ENCODE measurements around the gene KRT85. TPM values are rescaled to one million over a fixed set of nuclear protein-coding genes. Genes with fewer than 3 reads are reported as not detected.

Gene KRT85
- total RNA-seq, 2 donors from 2014 or later, result not detected

- no peak overlapping the region for H3K27ac Mint-ChIP-seq
- H3K9me3 Mint-ChIP-seq, result no peaks in the 10 kb centered on the region
- no peak for ATAC-seq
- no peaks in the 10 kb centered on the region for H3K36me3 Mint-ChIP-seq
- peaks cover 4 to 6% of the 10 kb centered on the region in 2 donors for H3K27me3 Mint-ChIP-seq
- no peak overlapping the region for H3K4me3 Mint-ChIP-seq
- no peak for DNase-seq (ENCODE audit: low spot score)
- peaks cover 0 to 6% of the 10 kb centered on the region in 2 donors for H3K4me1 Mint-ChIP-seq (ENCODE audit: low read depth in 2 of 2)
Observed at GRCh38 chr12:52402873-52403540, 35.7 kb upstream of the KRT85 start.

DNA sequence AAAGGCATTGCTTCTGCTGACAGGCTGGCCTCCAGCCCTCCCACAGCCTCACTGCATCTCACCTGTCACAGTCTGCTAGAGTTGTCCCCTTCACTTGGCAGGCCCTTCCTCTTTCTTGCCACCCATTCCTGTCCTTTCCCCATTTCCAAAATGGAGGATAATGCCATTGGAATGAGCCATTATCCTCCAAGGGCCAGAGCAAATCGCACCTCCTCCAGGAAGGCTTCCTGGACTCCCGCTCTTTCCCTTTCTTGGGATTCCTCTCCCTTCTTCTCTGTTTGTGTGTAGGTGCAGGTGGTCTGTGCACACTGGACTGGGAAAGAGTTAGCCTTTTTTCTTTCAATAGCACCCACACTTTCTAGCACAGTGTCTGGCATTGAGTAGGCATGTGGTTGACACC is 35.1 kb upstream of the KRT85 start:
- H3K4me1 Mint-ChIP-seq (ENCODE audit: low read depth in 2 of 2), result peaks cover 0 to 6% of the 10 kb centered on the region in 2 donors
- peaks cover 4 to 10% of the 10 kb centered on the region in 2 donors for H3K27me3 Mint-ChIP-seq
- H3K27ac Mint-ChIP-seq, result no peak overlapping the region
- no peaks in the 10 kb centered on the region for H3K9me3 Mint-ChIP-seq
- ATAC-seq (no peak), DNase-seq (ENCODE audit: low spot score) (no peak)
- no peaks in the 10 kb centered on the region for H3K36me3 Mint-ChIP-seq
- no peak overlapping the region for H3K4me3 Mint-ChIP-seq

GRCh38 chr12:52401926-52402325 is 34.6 kb upstream of the KRT85 start:
- DNase-seq (ENCODE audit: low spot score) (no peak), ATAC-seq (no peak)
- Mint-ChIP-seq H3K9me3 (no peaks in the 10 kb centered on the region), H3K4me1 (ENCODE audit: low read depth in 2 of 2) (peaks cover 0 to 6% of the 10 kb centered on the region in 2 donors), H3K27me3 (peaks cover 8 to 15% of the 10 kb centered on the region in 2 donors), H3K4me3 (no peak overlapping the region), H3K27ac (no peak overlapping the region), H3K36me3 (no peaks in the 10 kb centered on the region)

DNA sequence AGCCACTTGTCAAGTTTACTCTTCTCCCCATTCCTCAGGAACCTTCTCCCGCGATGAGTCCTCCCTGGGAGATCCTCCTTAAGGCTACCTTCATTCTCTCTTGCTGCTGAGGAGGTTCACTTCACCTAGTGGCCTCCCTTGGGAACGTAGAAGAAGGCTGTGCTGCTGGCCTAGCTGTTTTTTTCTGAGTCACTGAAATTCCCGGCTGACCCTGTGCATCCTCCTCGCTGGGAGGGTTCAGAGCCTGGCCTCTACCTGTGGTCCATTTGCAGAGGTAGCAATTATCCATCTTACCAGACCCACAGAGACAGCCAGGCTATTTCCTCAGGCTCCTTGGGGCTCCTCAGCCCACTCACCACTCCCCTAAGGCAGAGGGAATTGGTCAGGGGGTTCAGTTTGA is 34.2 kb upstream of the KRT85 start:
- no peaks in the 10 kb centered on the region for H3K9me3 Mint-ChIP-seq
- no peak overlapping the region for H3K27ac Mint-ChIP-seq
- H3K36me3 Mint-ChIP-seq, result no peaks in the 10 kb centered on the region
- ATAC-seq, result no peak
- peaks cover 9 to 19% of the 10 kb centered on the region in 2 donors for H3K27me3 Mint-ChIP-seq
- H3K4me1 Mint-ChIP-seq (ENCODE audit: low read depth in 2 of 2), result peaks cover 0 to 6% of the 10 kb centered on the region in 2 donors
- no peak overlapping the region for H3K4me3 Mint-ChIP-seq
- no peak for DNase-seq (ENCODE audit: low spot score)

GRCh38 chr12:52400906-52401305 is 33.6 kb upstream of the KRT85 start:
- H3K4me3 Mint-ChIP-seq, result no peak overlapping the region
- no peak overlapping the region for H3K27ac Mint-ChIP-seq
- H3K36me3 Mint-ChIP-seq, result no peaks in the 10 kb centered on the region
- peaks cover 0 to 6% of the 10 kb centered on the region in 2 donors for H3K4me1 Mint-ChIP-seq (ENCODE audit: low read depth in 2 of 2)
- ATAC-seq (no peak), DNase-seq (ENCODE audit: low spot score) (no peak)
- no peaks in the 10 kb centered on the region for H3K9me3 Mint-ChIP-seq
- peaks cover 9 to 19% of the 10 kb centered on the region in 2 donors for H3K27me3 Mint-ChIP-seq

GRCh38 chr12:52399756-52400155 is 32.5 kb upstream of the KRT85 start:
- Mint-ChIP-seq H3K36me3 (no peaks in the 10 kb centered on the region), H3K4me3 (no peak overlapping the region), H3K9me3 (no peaks in the 10 kb centered on the region), H3K27me3 (peaks cover 9 to 19% of the 10 kb centered on the region in 2 donors), H3K4me1 (ENCODE audit: low read depth in 2 of 2) (peaks cover 0 to 6% of the 10 kb centered on the region in 2 donors), H3K27ac (no peak overlapping the region)
- DNase-seq (ENCODE audit: low spot score), result no peak
- no peak for ATAC-seq

- ATAC-seq, result no peak
- Mint-ChIP-seq H3K27me3 (peaks cover 9 to 19% of the 10 kb centered on the region in 2 donors), H3K27ac (no peak overlapping the region), H3K9me3 (no peaks in the 10 kb centered on the region), H3K4me1 (ENCODE audit: low read depth in 2 of 2) (peaks cover 0 to 6% of the 10 kb centered on the region in 2 donors), H3K4me3 (no peak overlapping the region), H3K36me3 (no peaks in the 10 kb centered on the region)
- no peak for DNase-seq (ENCODE audit: low spot score)
Observed at GRCh38 chr12:52398176-52398575, 30.9 kb upstream of the KRT85 start.

DNA sequence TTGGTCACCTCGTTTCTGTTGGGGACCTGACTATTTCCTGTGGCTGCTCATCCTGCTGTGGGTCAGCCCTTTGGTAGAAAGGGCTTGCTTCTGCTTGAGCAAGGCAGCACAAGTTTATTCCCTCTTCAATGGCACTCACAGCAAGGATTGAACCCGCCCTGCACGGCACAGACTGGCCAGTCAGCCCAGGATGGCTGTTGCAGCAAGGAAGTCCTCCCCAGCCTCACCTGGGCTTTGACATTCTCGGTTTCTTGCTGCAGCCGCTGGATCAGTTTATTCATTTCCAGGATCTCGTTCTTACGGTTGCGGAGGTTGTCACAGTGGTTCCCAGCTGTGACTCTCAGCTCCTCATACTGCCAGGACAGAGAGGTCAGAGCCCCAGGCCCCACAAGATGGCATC is 29.4 kb upstream of the KRT85 start:
- ATAC-seq (no peak), DNase-seq (ENCODE audit: low spot score) (no peak)
- Mint-ChIP-seq H3K4me1 (ENCODE audit: low read depth in 2 of 2) (peaks cover 0 to 3% of the 10 kb centered on the region in 2 donors), H3K27me3 (peaks cover 11 to 19% of the 10 kb centered on the region in 2 donors), H3K9me3 (no peaks in the 10 kb centered on the region), H3K27ac (no peak overlapping the region), H3K4me3 (no peak overlapping the region), H3K36me3 (no peaks in the 10 kb centered on the region)

DNA sequence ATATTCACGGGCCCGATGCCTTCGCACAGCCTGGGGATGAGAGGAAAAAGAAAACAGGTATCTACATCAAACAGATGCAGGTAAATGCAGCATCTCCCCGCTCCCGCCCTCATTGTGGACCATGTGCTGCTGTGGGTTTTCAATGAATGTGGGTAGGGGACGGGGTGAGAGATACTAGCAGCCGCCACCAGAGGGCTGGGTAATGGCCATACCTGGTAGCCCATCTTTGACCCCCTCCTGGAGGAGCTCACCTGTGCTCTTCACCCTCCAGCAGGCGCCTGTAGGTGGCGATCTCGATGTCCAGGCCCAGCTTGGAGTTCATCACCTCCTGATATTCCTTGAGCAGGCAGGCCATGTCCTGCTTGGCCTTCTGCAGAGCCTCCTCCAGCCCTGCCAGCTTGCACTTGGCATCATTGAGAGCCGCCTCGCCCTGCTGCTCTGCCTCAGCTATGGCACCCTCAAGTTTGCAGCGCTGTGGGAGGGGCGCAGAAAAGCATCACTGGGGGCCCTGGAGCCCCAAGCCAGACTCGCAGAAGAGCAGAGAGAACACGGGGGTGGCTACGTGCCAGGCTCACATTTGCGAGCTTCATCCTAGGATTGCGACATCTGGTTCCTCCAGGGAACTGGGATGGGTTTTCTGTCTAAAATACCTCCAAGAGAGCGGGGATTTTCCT is 28.6 kb upstream of the KRT85 start:
- DNase-seq (ENCODE audit: low spot score), result no peak
- H3K27me3 Mint-ChIP-seq, result peaks cover 11 to 19% of the 10 kb centered on the region in 2 donors
- H3K9me3 Mint-ChIP-seq, result no peaks in the 10 kb centered on the region
- ATAC-seq, result peak in 1 of 2 donors; percentile 34
- H3K4me1 Mint-ChIP-seq (ENCODE audit: low read depth in 2 of 2), result peaks cover 0 to 3% of the 10 kb centered on the region in 2 donors
- no peak overlapping the region for H3K4me3 Mint-ChIP-seq
- no peaks in the 10 kb centered on the region for H3K36me3 Mint-ChIP-seq
- H3K27ac Mint-ChIP-seq, result no peak overlapping the region

GRCh38 chr12:52394836-52395405 is 27.6 kb upstream of the KRT85 start:
- no peaks in the 10 kb centered on the region for H3K9me3 Mint-ChIP-seq
- peaks cover 0 to 3% of the 10 kb centered on the region in 2 donors for H3K4me1 Mint-ChIP-seq (ENCODE audit: low read depth in 2 of 2)
- H3K36me3 Mint-ChIP-seq, result no peaks in the 10 kb centered on the region
- H3K4me3 Mint-ChIP-seq, result no peak overlapping the region
- ATAC-seq (no peak), DNase-seq (ENCODE audit: low spot score) (no peak)
- H3K27me3 Mint-ChIP-seq, result peaks cover 11 to 19% of the 10 kb centered on the region in 2 donors
- H3K27ac Mint-ChIP-seq, result no peak overlapping the region

DNA sequence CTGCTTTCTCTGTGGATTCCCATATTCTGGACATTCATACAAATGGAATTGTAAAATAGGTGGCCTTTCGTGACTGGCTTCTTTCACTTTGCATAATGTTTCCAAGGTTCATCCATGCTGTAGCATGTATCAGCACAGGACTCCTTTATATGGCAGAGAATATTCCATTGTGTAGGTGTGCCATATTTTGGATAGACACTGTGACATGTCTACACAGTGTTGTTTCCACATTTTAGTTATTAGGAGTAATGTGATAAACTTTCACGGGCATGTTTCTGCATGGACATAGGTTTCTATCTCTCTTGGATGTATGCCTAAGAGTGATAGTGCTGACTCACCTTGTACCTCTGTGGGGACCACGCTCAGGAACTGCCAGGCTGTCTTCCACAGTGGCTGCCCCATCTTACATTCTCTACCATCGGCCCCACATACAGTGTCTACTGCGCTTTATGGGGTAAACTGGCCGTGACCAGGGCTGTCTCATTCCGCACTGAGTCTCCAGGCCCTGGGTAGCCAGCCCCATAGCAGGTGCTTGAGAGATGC is 25.3 kb upstream of the KRT85 start:
- ATAC-seq (no peak), DNase-seq (ENCODE audit: low spot score) (no peak)
- Mint-ChIP-seq H3K9me3 (no peaks in the 10 kb centered on the region), H3K36me3 (no peaks in the 10 kb centered on the region), H3K4me1 (ENCODE audit: low read depth in 2 of 2) (no peaks in the 10 kb centered on the region), H3K27ac (no peak overlapping the region), H3K4me3 (no peak overlapping the region), H3K27me3 (peaks cover 10 to 14% of the 10 kb centered on the region in 2 donors)

DNA sequence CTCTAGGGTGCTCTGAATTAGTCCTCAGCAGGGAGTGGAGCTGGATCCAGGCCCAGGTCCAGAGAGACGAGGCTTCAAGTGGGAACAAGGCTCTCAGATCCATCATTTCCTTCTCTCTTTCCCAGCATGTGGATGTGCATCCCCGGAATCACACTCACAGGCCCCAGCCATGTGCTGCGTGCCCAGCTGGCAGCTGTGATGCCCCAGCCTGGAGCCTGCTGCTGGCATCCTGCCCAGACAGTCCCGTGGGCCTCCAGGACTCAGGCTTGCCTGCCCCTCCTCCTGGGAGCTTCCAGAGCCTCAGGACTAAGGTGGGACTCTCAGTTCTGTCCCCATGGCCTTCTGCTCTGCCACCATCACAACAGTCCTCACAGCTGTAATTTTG is 24.3 kb upstream of the KRT85 start:
- Mint-ChIP-seq H3K27me3 (peaks cover under 1 to 8% of the 10 kb centered on the region in 2 donors), H3K4me3 (no peak overlapping the region), H3K4me1 (ENCODE audit: low read depth in 2 of 2) (no peaks in the 10 kb centered on the region), H3K27ac (no peak overlapping the region), H3K9me3 (no peaks in the 10 kb centered on the region), H3K36me3 (no peaks in the 10 kb centered on the region)
- no peak for DNase-seq (ENCODE audit: low spot score)
- no peak for ATAC-seq

DNA sequence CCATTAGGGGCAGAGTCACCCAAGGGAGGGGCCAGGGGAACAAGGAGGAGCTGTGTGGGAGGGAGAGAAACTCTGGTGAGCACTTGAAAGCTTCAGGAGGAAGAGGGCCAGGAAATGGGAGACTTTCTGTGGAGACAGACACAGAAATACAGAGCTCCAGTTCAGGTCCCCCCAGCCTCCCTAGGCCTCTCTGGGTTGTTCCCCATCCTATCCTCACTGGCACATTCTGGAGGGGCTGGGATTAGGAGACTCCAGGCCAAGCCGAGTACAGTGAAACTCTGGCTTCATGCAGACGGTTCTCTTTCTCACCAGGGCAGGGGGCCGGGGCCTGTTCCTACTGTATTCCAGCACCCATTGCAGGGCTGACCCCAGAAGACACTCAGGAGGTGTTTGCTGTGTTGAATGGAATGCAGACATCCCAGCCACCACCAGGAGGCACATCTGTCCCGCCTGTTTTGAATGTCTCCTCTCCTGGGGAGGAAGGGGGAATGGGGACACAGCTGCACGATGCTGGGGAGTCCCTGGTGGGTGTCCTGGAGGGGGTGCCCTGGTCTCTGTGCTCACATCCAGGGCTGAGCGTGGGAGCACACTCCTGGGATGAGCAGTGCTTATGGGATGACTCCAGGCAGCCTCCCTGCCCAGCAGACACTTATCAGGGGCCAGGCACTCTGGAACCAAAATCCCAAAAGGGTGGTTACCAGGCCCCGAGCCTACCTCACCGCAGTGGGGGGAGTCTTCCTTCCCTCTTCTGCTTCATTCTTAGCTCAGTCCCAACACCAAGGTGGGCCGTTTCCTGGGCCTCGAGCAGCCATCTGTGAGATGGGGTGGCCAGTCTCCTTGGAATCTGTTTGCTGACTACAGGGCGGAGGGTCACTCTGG is 23.7 kb upstream of the KRT85 start:
- H3K9me3 Mint-ChIP-seq, result no peaks in the 10 kb centered on the region
- H3K4me1 Mint-ChIP-seq (ENCODE audit: low read depth in 2 of 2), result no peaks in the 10 kb centered on the region
- no peak overlapping the region for H3K27ac Mint-ChIP-seq
- H3K4me3 Mint-ChIP-seq, result no peak overlapping the region
- ATAC-seq (no peak), DNase-seq (ENCODE audit: low spot score) (no peak)
- no peaks in the 10 kb centered on the region for H3K36me3 Mint-ChIP-seq
- H3K27me3 Mint-ChIP-seq, result peaks cover 0 to 8% of the 10 kb centered on the region in 2 donors
